ENCODE data around the gene KRT82.

DNA sequence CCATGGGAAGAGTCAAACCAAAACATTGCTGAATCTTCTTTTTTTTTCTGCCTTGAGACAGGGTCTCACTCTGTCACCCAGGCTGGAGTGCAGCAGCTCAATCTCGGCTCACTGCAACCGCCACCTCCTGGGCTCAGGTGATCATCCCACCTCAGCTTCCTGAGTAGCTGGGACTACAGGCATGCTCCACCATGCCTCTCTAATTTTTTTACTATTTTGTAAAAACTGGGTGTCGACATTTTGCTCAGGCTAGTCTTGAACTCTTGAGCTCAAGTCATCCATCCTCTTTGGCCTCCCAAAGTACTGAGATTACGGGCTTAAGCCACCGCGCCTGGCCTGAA, 29.5 kb upstream of the KRT82 start:
- TF ChIP-seq POLR2AphosphoS5 (IDR thresholded peaks at IDR 0.05; ENCODE audit: low read depth, low read length): no peak
- TF ChIP-seq, protein P1, sequence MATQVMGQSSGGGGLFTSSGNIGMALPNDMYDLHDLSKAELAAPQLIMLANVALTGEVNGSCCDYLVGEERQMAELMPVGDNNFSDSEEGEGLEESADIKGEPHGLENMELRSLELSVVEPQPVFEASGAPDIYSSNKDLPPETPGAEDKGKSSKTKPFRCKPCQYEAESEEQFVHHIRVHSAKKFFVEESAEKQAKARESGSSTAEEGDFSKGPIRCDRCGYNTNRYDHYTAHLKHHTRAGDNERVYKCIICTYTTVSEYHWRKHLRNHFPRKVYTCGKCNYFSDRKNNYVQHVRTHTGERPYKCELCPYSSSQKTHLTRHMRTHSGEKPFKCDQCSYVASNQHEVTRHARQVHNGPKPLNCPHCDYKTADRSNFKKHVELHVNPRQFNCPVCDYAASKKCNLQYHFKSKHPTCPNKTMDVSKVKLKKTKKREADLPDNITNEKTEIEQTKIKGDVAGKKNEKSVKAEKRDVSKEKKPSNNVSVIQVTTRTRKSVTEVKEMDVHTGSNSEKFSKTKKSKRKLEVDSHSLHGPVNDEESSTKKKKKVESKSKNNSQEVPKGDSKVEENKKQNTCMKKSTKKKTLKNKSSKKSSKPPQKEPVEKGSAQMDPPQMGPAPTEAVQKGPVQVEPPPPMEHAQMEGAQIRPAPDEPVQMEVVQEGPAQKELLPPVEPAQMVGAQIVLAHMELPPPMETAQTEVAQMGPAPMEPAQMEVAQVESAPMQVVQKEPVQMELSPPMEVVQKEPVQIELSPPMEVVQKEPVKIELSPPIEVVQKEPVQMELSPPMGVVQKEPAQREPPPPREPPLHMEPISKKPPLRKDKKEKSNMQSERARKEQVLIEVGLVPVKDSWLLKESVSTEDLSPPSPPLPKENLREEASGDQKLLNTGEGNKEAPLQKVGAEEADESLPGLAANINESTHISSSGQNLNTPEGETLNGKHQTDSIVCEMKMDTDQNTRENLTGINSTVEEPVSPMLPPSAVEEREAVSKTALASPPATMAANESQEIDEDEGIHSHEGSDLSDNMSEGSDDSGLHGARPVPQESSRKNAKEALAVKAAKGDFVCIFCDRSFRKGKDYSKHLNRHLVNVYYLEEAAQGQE (IDR thresholded peaks at IDR 0.05; ENCODE audit: insufficient read depth in 1 of 2, low read depth in 2 of 2, low read length in 2 of 2): no peak
- no peak for TF ChIP-seq SIN3A (IDR thresholded peaks at IDR 0.05; ENCODE audit: borderline replicate concordance, insufficient read depth, low read length)
